HG03159 (cell line): Measurements from ENCODE around the gene BMP6.

Experiments used
- ATAC-seq: cut with Tn5 transposase; IDR thresholded peaks from one replicate; pipeline ENCODE4 v1.9.1; 2021; ENCODE audit warnings: mild to moderate bottlenecking, moderate library complexity; ENCODE audit not compliant: unreplicated experiment

BMP6 gene

DNA sequence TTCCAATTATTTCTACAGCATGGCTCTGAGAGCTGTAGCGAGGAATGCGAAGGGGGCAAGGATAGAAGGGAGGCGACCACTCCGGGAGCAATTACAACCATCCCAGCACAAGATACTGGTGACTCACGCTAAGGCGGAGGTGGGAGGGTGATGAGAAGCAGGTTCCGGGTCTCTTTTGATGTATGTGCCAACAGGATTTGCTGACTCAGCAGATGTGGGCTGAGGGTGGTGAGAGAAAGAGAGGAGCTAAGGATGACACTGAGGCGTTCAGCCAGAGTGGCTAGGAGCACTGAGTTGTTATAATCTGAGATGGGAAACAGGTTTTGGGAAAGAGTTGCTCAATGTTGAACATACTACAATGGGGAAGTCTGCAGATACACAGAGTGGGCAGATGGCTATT lies 194.0 kb downstream of the BMP6 start:
- ATAC-seq, result no peak

DNA sequence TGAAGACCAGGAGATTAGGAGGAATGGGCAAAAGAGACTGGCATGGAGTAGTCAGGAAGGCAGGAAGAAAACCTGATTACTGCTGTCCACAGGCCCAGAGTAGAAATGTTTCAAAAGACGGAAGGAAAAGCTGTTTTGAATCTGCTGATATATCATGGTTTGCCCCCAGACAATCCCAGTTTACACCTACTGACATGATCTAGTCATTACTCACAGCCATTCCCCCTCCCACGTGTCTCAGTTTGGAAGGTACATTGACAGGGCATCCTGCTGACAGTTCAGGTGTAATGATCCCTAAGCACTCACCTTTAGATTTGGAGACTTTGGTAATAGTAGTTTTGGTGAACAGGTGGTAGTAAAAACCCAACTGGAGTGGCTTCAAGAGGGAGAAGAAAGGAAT lies 194.5 kb downstream of the BMP6 start:
- ATAC-seq, result no peak

DNA sequence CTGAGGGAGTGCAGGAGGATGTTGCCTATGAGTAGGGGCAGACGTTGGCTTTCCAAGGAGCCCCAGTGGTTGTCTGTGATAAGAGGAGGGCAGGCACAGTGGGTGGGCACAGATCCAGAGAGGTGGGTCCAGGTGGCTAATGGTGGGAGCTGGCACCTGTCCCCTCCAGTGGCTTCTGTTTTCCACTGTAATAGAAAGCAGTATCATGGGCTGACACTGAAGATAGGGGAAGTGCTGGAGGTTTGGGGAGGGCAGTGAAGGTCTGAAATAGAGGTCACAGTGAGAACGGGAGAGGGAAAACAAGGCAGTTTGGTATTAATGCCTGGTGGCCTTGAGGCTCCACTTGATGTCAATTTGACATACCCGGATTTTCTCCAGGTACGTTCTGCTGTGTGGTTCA lies 195.1 kb downstream of the BMP6 start:
- no peak for ATAC-seq

DNA sequence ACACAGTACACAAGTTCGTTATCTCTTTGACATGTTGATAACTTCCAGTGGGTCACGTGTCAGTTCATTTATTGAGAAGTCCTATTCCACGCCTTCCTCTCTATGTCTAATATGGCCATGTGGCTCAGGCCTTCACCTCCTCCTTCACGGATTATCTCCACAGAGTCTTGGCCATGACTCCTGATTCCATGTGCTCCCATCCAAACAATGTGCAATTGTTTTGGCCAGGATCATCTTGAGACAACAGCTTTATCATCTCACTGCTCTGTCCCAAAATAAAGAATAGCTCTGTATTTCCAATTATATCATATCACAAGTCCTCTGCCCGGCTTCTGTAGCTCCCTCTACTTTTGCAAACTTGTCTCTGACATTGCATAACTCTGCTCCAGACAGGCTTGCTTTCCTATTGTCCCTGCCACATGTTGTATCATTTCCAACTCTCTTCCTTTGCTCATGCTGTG lies 195.8 kb downstream of the BMP6 start:
- no peak for ATAC-seq

DNA sequence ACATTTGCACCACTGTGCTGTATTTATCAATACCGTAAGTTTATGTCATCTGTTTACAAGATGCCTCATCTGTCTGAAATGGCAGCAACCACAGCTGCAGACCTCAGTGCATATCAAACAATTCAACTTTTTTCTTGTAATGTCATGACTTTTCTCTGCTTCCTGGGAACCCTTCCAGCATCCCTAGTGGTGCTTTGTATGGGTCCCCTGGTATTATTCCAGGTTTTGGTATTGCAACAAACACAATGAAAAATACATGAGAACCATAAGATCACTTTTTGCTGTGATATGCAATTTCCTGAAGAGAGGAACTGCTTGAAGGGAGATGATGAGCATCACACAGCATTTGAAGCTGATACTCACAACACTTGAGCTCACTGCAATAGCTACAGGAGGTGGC lies 196.7 kb downstream of the BMP6 start:
- no peak for ATAC-seq

DNA sequence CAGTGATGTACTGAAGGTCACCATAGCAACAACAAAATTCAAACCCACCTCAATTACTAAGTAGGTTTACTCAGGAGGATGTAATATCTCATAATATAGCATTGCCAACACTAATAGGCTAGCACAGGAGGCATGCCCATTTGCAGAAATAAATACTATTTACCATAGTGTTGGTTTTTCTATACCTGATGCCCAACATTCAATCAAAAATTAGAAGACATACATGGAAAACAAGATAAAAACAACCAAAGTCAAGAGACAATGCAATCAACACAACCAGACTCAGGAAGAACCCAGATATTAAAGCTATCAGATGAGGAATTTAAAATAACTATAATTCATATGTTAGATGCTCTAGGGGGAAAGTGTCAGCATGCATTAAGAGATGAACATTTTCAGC lies 199.0 kb downstream of the BMP6 start:
- ATAC-seq, result no peak
